ENCODE data around the gene LY6G5B.

LY6G5B gene

GRCh38 chr6:31715022-31715958 lies 45.5 kb downstream of the LY6G5B start, which contains the start of gene LY6G6D:
Gene LY6G6D (plus strand): TSS chr6:31715348. CDS start chr6:31715356, 8 bp downstream.
- DNase-seq (ENCODE audit: low spot score), result no peak

GRCh38 chr6:31717499-31718222 lies 47.9 kb downstream of the LY6G5B start:
- no peak for DNase-seq (ENCODE audit: low spot score)

- no peak for DNase-seq (ENCODE audit: low spot score)
These were observed 48.5 kb downstream of the LY6G5B start for GRCh38 chr6:31718265-31718664.

DNA sequence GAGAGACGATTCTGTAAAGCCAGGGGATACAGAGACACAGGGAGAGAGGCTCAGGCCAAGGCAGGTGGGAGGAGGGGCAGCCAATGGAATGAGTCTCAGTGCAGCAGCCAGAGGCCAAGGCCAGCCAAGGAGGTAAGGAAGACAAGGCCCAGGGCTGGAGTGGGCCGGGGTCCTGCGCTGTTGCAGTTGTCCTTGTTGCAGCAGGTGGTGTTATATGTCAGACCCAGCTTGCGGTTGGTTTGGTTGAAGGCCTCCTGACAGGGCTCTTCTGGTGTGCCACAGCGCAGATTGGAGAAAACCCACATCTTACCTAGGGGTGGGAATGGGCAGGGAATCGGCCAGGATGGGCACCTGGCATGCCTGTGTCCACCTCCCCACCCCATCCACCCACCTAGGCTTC lies 49.2 kb downstream of the LY6G5B start:
- no peak for DNase-seq (ENCODE audit: low spot score)

GRCh38 chr6:31720196-31720770 lies 50.5 kb downstream of the LY6G5B start:
- DNase-seq (ENCODE audit: low spot score), result no peak

GRCh38 chr6:31721351-31722020 lies 51.7 kb downstream of the LY6G5B start, which contains the start of gene LY6G6C:
Gene LY6G6C (minus strand): TSS chr6:31721746. CDS start chr6:31721679, 67 bp downstream.
- no peak for DNase-seq (ENCODE audit: low spot score)

GRCh38 chr6:31722173-31722572 lies 52.4 kb downstream of the LY6G5B start:
- DNase-seq (ENCODE audit: low spot score), result no peak

Measured in AG08396 (cell line).